GM21423 (cell line): ENCODE results near the gene PRMT9.

Experiments
- ATAC-seq: cut with Tn5 transposase; IDR thresholded peaks from one replicate; pipeline ENCODE4 v1.9.1; 2021; ENCODE audit warnings: mild to moderate bottlenecking, moderate library complexity; ENCODE audit not compliant: unreplicated experiment

The PRMT9 gene

GRCh38 chr4:147683717-147684700 is at the start of gene PRMT9:
PRMT9 (minus strand) TSS chr4:147684163; CDS start chr4:147683987, 176 bp downstream.
- ATAC-seq, result peak; percentile 99

GRCh38 chr4:147732518-147733235 is 48.7 kb upstream of the PRMT9 start:
- ATAC-seq, result no peak

- ATAC-seq, result peak; percentile 53
Measured at GRCh38 chr4:147731580-147732517, 47.9 kb upstream of the PRMT9 start, which contains the start of gene ARHGAP10. ARHGAP10 (plus strand) TSS chr4:147732088; CDS start chr4:147732302, 214 bp downstream.

GRCh38 chr4:147730333-147730732 is 46.4 kb upstream of the PRMT9 start:
- no peak for ATAC-seq

- no peak for ATAC-seq
Measured at GRCh38 chr4:147727476-147728028, 43.6 kb upstream of the PRMT9 start.

GRCh38 chr4:147725673-147726072 is 41.7 kb upstream of the PRMT9 start:
- no peak for ATAC-seq

- ATAC-seq, result no peak
Measured at GRCh38 chr4:147724468-147725201, 40.7 kb upstream of the PRMT9 start.

- no peak for ATAC-seq
Measured at GRCh38 chr4:147723326-147723725, 39.4 kb upstream of the PRMT9 start.

- peak; percentile 87 for ATAC-seq
Measured at GRCh38 chr4:147717878-147718277, 33.9 kb upstream of the PRMT9 start.

- no peak for ATAC-seq
Measured at GRCh38 chr4:147714575-147715401, 30.8 kb upstream of the PRMT9 start.

GRCh38 chr4:147709999-147710398 is 26.0 kb upstream of the PRMT9 start:
- no peak for ATAC-seq

- ATAC-seq, result no peak
Measured at GRCh38 chr4:147707892-147708672, 24.1 kb upstream of the PRMT9 start.

- peak; percentile 62 for ATAC-seq
Measured at GRCh38 chr4:147704846-147705245, 20.9 kb upstream of the PRMT9 start.

GRCh38 chr4:147696866-147697265 is 12.9 kb upstream of the PRMT9 start:
- no peak for ATAC-seq

GRCh38 chr4:147693218-147693617 is 9.3 kb upstream of the PRMT9 start:
- no peak for ATAC-seq

GRCh38 chr4:147691820-147692219 is 7.9 kb upstream of the PRMT9 start:
- no peak for ATAC-seq

GRCh38 chr4:147689067-147689466 is 5.1 kb upstream of the PRMT9 start:
- ATAC-seq, result no peak

- ATAC-seq, result no peak
Measured at GRCh38 chr4:147683188-147683591, 773 bp downstream of the PRMT9 start.
